ENCODE data around the gene PCK2.

GRCh38 chr14:24060984-24061913, 32.9 kb upstream of the PCK2 start:
- TF ChIP-seq CTCF (IDR thresholded peaks at IDR 0.05; ENCODE audit: low read depth, low read length, missing input control) (no peak), RXRA (IDR thresholded peaks at IDR 0.05) (peak; percentile 95 to 98), JUND (IDR thresholded peaks at IDR 0.05) (peak in 1 of 2 donors; percentile 86), MAX (IDR thresholded peaks at IDR 0.05) (no peak)

Measured in liver (tissue), 3 donors.